Measurements from ENCODE around the gene AMD1. TPM values are rescaled to one million over a fixed set of nuclear protein-coding genes. Genes with fewer than 3 reads are reported as not detected.

Gene AMD1
- total and polyA plus RNA-seq, 9 of the 15 experiments (the other 6 are each of a cell fraction or from before 2014, with no cell fraction given): 60.0 to 151 (median 85.6) TPM

- TF ChIP-seq ZNF140 (CRISPR knock-in tag; IDR thresholded peaks at IDR 0.05): no peak
- TF ChIP-seq SMAD1 (IDR thresholded peaks at IDR 0.05; ENCODE audit: low read depth, low read length, partially characterized antibody): no peak
- peak; percentile 53; the same call in 1 of the 2 replicates for TF ChIP-seq SMARCA4 (IDR thresholded peaks at IDR 0.05)
- no peak for TF ChIP-seq RBM34 (IDR thresholded peaks at IDR 0.05; ENCODE audit: borderline replicate concordance, insufficient read depth, low read length)
- TF ChIP-seq POLR2A (conservative IDR thresholded peaks at IDR 0.05): peak; percentile 66
- TF ChIP-seq EGR1 (conservative IDR thresholded peaks at IDR 0.05): peak; percentile 94
- no peak for TF ChIP-seq NRF1 (conservative IDR thresholded peaks at IDR 0.05 in 1 of 2, IDR thresholded peaks at IDR 0.05 in 1 of 2)
- no peak for TF ChIP-seq POLR3G (IDR thresholded peaks at IDR 0.05; ENCODE audit: extremely low read depth, insufficient read length, insufficient replicate concordance)
- TF ChIP-seq DPF2 (IDR thresholded peaks at IDR 0.05): peak; percentile 65
- TF ChIP-seq KAT7 (CRISPR knock-in tag; IDR thresholded peaks at IDR 0.05; ENCODE audit: borderline replicate concordance): no peak
- no peak for TF ChIP-seq ZBTB5 (IDR thresholded peaks at IDR 0.05)
- no peak for TF ChIP-seq ADNP (tag; IDR thresholded peaks at IDR 0.05)
- no peak for TF ChIP-seq SFPQ (IDR thresholded peaks at IDR 0.05; ENCODE audit: low read depth, low read length)
- no peak for TF ChIP-seq ELF4 (CRISPR knock-in tag; IDR thresholded peaks at IDR 0.05)
- TF ChIP-seq THRB (CRISPR knock-in tag; conservative IDR thresholded peaks at IDR 0.05): 0 out of 2 replicates have a peak, but pooled peaks have one; percentile 3
- no peak for TF ChIP-seq TAF15 (IDR thresholded peaks at IDR 0.05; ENCODE audit: low read depth, low read length)
- peak; percentile 22; the same call in 1 of the 2 replicates for TF ChIP-seq CEBPG (CRISPR knock-in tag; IDR thresholded peaks at IDR 0.05)
- TF ChIP-seq CEBPG (tag; conservative IDR thresholded peaks at IDR 0.05 in 1 of 2, IDR thresholded peaks at IDR 0.05 in 1 of 2): peak in 1 of 2 experiments; percentile 77; a peak in 1 of 4 replicates
- no peak for TF ChIP-seq ZNF512 (tag; IDR thresholded peaks at IDR 0.05)
- TF ChIP-seq EWSR1 (IDR thresholded peaks at IDR 0.05; ENCODE audit: borderline replicate concordance, low read depth, partially characterized antibody): no peak
- TF ChIP-seq MXI1 (IDR thresholded peaks at IDR 0.05; ENCODE audit: low read depth, low read length): no peak
- TF ChIP-seq TRIM24 (IDR thresholded peaks at IDR 0.05): 0 out of 4 replicates have a peak, but pooled peaks of 1 of the 2 experiments have one; percentile 33
- no peak for TF ChIP-seq PTBP1 (IDR thresholded peaks at IDR 0.05; ENCODE audit: low read depth, low read length)
- 0 out of 2 replicates have a peak, but pooled peaks have one; percentile 30 for TF ChIP-seq SMARCE1 (IDR thresholded peaks at IDR 0.05)
- TF ChIP-seq PHTF2 (CRISPR knock-in tag; IDR thresholded peaks at IDR 0.05): no peak
These were observed 22.8 kb downstream of the AMD1 start (continued) for GRCh38 chr6:110897433-110897832.
